ENCODE measurements around the gene MYOM1.

GRCh38 chr18:3266062-3266608 is 46.4 kb upstream of the MYOM1 start:
- TF ChIP-seq CTCF (IDR thresholded peaks at IDR 0.05; ENCODE audit: low read depth, low read length, poor library complexity, severe bottlenecking) (no peak), EZH2phosphoT487 (IDR thresholded peaks at IDR 0.05; ENCODE audit: borderline replicate concordance, low read length) (no peak)

Data from DOHH2 (cell line).